Measurements from ENCODE around the gene CFAP157. TPM values are rescaled to one million over a fixed set of nuclear protein-coding genes. Genes with fewer than 3 reads are reported as not detected.

Gene CFAP157
- total and polyA plus RNA-seq, 8 donors, result 0.35 to 12.6 (median 8.4) TPM

GRCh38 chr9:127676638-127677037 lies 30.1 kb upstream of the CFAP157 start:
- Histone ChIP-seq H3K4me1 (no peaks in the 10 kb centered on the region), H3K4me3 (no peak overlapping the region), H3K36me3 (peaks cover 0 to 76% of the 10 kb centered on the region in 2 donors), H3K27me3 (no peaks in the 10 kb centered on the region), H3K27ac (no peak overlapping the region), H3K9me3 (no peaks in the 10 kb centered on the region)
- TF ChIP-seq, protein P1, sequence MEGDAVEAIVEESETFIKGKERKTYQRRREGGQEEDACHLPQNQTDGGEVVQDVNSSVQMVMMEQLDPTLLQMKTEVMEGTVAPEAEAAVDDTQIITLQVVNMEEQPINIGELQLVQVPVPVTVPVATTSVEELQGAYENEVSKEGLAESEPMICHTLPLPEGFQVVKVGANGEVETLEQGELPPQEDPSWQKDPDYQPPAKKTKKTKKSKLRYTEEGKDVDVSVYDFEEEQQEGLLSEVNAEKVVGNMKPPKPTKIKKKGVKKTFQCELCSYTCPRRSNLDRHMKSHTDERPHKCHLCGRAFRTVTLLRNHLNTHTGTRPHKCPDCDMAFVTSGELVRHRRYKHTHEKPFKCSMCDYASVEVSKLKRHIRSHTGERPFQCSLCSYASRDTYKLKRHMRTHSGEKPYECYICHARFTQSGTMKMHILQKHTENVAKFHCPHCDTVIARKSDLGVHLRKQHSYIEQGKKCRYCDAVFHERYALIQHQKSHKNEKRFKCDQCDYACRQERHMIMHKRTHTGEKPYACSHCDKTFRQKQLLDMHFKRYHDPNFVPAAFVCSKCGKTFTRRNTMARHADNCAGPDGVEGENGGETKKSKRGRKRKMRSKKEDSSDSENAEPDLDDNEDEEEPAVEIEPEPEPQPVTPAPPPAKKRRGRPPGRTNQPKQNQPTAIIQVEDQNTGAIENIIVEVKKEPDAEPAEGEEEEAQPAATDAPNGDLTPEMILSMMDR (IDR thresholded peaks at IDR 0.05), result no peak
- intact Hi-C loops (cut with DNase I), result no loop called here
- DNase-seq, result no peak
- ATAC-seq, result no peak

GRCh38 chr9:127679506-127679905 lies 27.3 kb upstream of the CFAP157 start:
- Histone ChIP-seq H3K9me3 (no peaks in the 10 kb centered on the region), H3K27me3 (no peaks in the 10 kb centered on the region), H3K4me3 (no peak overlapping the region), H3K36me3 (peaks cover 0 to 77% of the 10 kb centered on the region in 2 donors), H3K27ac (no peak overlapping the region), H3K4me1 (no peaks in the 10 kb centered on the region)
- ATAC-seq (no peak), DNase-seq (no peak)
- intact Hi-C loops (cut with DNase I), result no loop called here
- TF ChIP-seq, protein P1 (IDR thresholded peaks at IDR 0.05), result no peak

- DNase-seq (no peak), ATAC-seq (no peak)
- Histone ChIP-seq H3K27me3 (no peaks in the 10 kb centered on the region), H3K4me3 (no peak overlapping the region), H3K4me1 (no peaks in the 10 kb centered on the region), H3K9me3 (no peaks in the 10 kb centered on the region), H3K36me3 (peaks cover 0 to 75% of the 10 kb centered on the region in 2 donors), H3K27ac (no peak overlapping the region)
- TF ChIP-seq, protein P1 (IDR thresholded peaks at IDR 0.05), result no peak
- intact Hi-C loops (cut with DNase I), result no loop called here
Measured at GRCh38 chr9:127680226-127680625, 26.6 kb upstream of the CFAP157 start.

GRCh38 chr9:127680846-127681245 lies 25.9 kb upstream of the CFAP157 start:
- Histone ChIP-seq H3K27me3 (no peaks in the 10 kb centered on the region), H3K36me3 (peaks cover 0 to 69% of the 10 kb centered on the region in 2 donors), H3K9me3 (no peaks in the 10 kb centered on the region), H3K4me3 (no peak overlapping the region), H3K27ac (no peak overlapping the region), H3K4me1 (no peaks in the 10 kb centered on the region)
- no peak for DNase-seq
- TF ChIP-seq, protein P1 (IDR thresholded peaks at IDR 0.05), result no peak
- intact Hi-C loops (cut with DNase I), result no loop called here
- no peak for ATAC-seq

DNA sequence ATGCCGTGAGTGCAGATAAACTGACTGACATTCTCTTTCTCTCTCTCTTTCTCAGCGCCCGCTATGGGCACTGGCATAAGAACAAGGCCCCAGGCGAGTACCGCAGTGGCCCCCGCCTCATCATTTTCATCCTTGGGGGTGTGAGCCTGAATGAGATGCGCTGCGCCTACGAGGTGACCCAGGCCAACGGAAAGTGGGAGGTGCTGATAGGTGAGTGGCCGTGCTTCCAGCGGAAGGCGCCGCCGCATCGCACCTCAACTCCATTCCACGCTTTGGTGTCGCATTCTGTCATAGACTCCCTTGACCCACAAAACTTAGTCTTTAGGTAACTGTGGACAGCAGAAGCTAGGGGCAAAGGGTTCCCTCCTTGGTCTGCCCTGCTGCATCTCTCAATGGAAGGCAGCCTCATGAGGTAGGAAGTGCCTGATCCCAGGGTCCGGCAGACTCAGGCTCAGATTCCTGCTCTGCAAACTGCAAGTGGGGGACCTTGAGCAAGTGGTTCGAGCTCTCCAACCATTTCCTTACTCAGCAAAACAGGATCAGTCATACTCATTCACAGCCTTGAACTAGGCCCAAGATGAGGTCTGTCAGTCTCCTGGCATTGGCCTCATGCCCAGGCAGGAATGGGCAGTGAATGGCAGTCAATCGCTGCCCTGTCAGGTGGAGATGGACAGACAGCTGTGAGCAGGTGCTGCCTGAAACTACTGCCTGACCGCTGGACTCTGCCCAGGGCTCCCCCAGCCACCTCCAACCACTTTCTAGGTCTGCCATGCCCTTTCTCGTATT lies 24.2 kb upstream of the CFAP157 start:
- DNase-seq (no peak), ATAC-seq (no peak)
- H3K9me3 ChIP-seq, result no peaks in the 10 kb centered on the region
- H3K27ac ChIP-seq, result no peak overlapping the region
- H3K4me1 ChIP-seq, result no peaks in the 10 kb centered on the region
- H3K36me3 ChIP-seq, result peaks cover 0 to 73% of the 10 kb centered on the region in 2 donors
- H3K4me3 ChIP-seq, result no peak overlapping the region
- intact Hi-C loops (cut with DNase I), result no loop called here
- no peaks in the 10 kb centered on the region for H3K27me3 ChIP-seq
- TF ChIP-seq, protein P1 (IDR thresholded peaks at IDR 0.05), result no peak

Measured in left lung (tissue), 10 donors.